ENCODE measurements around the gene OR11A1. TPM values are rescaled to one million over a fixed set of nuclear protein-coding genes. Genes with fewer than 3 reads are reported as not detected.
A peak's percentile ranks its signal among the peaks of the same experiment; 100 is the strongest.
"Not testable (repeated sequence)": the region's sequence is repeated elsewhere in the genome, so short reads cannot be mapped to it uniquely, and the experiment has no call there.

Gene OR11A1
- total RNA-seq, 1 donor from 2014 or later, result not detected

DNA sequence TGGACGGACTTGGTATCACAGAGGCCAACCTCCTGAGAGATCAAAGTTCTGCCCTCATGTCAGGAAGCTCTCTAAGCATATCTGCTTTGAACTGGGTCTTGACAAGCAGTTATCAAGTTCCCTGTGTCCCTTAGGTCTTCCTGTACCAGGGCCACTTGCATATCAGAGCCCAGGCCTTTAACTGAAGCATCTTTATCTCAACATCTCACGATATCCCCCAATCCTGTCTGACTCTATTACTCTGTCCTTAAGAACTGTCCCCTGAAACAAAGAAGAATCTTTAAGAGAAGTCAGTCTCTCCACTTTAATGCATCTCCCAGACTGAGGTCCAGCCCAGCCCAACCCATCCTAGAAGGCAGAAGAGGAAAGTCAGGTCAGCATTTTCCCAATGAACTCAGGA lies 22.7 kb upstream of the OR11A1 start:
- DNase-seq (ENCODE audit: low read depth, low spot score), result no peak

DNA sequence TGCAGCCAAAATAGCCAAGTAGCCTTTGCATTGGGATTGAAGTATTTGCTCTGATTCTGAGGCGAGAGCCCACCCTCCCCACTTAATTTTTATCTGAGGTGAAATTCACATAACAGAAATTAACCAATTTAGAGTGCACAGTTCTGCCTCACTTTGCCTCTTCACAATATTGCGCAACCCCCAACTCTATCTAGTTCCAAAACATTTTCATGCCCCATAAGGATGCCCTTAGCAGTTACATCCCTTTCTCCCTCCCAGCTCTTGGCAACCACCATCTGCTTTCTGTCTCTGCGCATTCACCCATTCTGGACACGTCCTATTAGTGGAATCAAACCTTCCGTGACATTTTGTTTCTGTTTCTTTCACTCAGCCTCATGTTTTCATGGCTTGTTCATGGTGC lies 21.9 kb upstream of the OR11A1 start:
- no peak for DNase-seq (ENCODE audit: low read depth, low spot score)

DNA sequence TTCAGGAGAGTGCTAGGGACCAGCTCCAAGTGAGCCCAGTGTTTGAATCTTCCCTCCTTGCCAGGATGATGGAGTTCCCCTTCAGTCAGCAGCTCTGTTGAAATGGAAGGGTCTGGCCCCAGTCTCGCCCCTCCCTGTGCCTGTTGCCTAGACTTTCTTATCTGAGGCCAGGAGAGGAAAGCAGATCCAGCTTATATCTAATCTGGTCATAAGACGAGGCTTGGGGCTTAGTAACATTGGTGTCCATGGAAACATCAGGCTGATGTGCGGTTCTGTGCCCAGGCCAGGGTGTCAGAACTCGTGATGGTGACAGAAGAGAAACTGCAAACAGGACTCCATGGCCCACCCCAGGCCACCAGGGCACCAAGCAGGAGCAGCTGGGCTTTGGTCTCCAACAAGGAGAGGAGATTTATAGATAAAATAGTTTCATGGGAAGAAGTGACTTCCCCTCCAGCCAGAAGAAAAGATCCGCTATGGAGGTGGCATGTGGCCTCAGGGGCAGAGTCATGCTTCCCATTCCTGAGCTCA lies 21.1 kb upstream of the OR11A1 start:
- no peak for DNase-seq (ENCODE audit: low read depth, low spot score)

DNA sequence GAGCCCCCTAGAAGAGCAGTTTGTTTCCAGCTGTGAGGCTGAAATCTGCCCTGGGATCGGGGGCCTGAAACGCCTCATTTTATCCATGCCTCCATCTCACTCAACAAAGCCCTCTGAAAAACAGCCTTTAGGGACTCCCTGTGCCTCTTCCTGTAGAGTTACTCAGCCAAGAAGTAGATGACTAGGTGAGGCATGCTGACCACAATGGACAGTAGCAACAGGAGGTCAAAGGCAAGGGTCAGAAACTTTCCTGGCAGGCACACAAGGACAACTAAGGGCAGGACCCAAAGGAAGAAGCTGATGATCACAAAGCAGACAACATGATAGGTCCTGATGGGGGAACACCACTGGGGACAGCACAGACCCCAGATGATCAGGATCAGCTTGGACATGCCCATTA lies 18.1 kb upstream of the OR11A1 start:
- no peak for DNase-seq (ENCODE audit: low read depth, low spot score)

DNA sequence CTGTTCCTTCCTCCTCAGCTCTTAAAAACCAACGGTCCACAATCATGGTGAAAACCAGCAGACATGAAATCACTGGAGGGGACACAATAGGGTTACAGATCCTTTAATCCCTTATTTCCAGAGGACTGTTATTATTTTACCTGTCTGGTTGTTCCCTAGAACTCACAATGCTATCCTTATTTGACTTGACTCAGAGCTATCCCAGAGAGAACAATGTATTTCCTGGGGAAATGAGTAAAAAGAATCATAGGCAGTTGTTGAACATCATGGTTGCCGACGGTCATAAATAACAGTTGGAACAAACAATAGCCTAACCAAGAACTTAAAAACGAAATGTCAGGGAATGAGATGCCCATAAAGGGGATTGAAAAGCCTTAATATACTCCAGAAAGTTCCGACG lies 9.4 kb upstream of the OR11A1 start:
- DNase-seq (ENCODE audit: low read depth, low spot score), result peak; percentile 27

DNA sequence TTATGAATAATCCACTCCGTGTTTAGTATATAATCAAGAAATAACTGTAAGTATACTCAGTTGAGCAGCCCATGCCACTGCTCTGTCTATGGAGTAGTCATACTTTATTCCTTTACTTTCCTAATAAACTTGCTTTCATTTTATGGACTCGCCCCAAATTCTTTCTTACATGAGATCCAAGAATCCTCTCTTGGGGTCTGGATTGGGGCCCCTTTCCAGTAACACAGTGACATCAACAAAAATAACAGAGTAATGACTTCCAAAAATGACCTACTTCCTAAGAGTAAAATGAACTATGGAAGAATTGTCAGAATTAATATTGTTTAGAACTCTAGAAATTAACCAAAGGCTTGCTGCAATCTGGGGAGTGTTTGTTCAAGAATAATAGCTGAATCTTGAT lies 8.9 kb upstream of the OR11A1 start:
- DNase-seq (ENCODE audit: low read depth, low spot score), result no peak

DNA sequence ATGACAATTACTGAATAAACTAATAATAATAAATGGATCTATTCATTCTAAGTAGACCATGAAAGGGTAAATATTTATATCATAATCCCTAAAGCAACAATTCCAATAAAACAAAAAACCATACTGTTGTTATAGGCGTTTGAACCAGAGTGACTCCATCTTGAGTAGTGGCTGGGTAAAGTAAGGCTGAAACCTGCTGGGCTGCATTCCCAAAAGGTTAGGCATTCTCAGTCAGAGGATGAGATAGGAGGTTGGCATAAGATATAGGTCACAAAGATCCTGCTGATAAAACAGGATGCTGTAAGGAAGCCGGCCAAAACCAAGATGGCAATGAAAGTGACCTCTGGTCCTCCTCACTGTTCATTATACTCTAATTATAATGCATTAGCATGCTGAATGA lies 8.4 kb upstream of the OR11A1 start:
- DNase-seq (ENCODE audit: low read depth, low spot score), result no peak

DNA sequence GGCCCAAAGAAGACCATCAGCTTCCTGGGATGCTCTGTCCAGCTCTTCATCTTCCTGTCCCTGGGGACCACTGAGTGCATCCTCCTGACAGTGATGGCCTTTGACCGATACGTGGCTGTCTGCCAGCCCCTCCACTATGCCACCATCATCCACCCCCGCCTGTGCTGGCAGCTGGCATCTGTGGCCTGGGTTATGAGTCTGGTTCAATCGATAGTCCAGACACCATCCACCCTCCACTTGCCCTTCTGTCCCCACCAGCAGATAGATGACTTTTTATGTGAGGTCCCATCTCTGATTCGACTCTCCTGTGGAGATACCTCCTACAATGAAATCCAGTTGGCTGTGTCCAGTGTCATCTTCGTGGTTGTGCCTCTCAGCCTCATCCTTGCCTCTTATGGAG lies 5.2 kb upstream of the OR11A1 start:
- DNase-seq (ENCODE audit: low read depth, low spot score), result no peak

DNA sequence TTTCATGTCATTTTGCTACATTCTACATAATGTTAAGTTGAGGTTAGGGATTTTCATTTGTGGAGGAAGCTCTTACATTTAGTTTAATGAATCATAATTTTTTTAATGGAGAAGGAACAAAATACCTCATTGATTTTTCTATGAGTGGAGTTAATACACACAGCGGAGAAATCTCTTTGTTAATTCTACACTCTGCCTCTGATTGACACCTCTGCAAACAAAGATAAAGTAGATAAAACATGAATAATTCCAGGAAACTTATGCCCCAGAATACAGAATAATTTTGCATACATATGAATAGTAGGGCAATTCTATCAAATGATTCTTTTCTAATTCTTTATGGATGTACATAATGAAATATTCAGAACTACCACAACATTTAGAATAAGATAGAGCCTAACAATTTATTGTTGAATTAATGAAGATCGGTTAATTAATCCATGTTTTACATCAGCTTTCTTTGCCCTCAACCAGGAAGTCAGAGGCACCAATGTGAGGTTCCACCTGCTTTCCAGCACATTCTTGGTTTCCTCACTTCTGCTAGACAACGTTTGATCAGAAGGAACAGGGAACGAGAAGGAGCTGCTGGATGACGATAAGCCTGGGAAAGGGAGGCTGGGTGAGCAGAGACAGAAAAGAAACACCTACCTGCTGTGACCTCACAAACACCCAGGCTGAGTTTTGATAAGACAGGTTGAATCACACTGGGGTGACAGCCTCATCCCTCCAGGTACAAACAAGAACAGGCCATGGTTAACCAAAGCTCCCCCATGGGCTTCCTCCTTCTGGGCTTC lies 4.3 kb upstream of the OR11A1 start:
- no peak for DNase-seq (ENCODE audit: low read depth, low spot score)

DNA sequence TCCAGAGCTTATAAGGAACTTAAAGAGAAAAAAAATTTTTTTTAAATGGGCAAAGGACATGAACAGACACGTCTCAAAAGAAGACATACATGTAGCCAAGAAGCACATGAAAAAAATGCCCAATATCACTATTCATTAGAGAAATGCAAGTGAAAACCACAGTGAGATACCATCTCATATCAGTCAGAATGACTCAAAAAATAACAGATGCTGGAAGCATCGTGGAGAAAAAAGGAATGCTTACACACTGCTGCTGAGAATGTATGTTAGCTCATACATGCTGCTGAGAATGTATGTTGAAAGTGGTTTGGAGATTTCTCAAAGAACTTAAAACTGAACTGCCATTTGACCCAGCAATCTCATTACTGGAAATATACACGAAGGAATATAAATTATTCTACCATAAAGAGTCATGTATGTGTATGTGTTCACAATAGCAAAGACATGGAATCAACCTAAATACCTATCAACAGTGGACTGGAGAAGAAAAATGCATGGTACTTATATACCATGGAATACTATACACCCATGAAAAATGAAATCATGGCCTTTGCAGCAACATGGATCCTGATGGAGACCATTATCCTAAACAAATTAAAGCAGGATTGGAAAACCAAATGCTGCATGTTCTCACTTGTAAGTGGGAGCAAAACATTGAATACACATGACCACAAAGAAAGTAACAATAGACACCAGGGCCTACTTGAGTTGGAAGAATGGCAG lies 5.2 kb downstream of the OR11A1 start:
- DNase-seq (ENCODE audit: low read depth, low spot score), result no peak

DNA sequence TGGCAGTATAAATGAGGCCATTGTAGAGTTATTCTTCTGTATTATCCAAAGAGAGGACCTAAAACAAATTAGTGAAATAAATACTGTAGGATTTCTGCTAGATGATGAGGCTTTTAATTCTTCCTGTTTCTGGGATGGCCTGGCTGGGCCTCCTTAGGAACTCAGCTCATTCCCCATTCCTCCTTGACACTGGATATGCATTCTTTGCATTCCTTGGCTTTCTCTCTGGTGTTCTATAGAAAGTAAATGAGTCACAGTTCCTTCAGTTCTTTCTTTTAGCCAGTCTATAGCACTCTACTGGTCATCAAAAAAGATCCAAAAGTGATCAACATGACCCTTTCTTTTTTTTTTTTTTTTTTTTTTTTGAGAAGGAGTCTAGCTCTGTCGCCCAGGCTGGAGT lies 9.2 kb downstream of the OR11A1 start:
- no peak for DNase-seq (ENCODE audit: low read depth, low spot score)

DNA sequence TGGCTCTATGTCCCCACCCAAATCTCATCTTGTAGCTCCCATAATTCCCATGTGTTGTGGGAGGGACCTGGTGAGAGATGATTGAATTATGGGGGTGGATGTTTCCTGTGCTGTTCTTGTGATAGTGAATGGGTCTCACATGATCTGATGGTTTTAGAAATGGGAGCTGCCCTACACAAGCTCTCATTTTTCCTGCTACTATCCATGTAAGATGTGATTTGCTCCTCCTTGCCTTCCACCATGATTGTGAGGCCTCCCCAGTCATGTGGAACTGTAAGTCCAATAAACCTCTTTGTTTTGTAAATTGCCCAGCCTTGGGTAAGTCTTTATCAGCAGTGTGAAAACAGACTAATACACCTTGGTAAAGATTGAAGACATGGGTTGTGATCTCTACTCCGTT lies 12.8 kb downstream of the OR11A1 start:
- DNase-seq (ENCODE audit: low read depth, low spot score), result not testable (repeated sequence)

DNA sequence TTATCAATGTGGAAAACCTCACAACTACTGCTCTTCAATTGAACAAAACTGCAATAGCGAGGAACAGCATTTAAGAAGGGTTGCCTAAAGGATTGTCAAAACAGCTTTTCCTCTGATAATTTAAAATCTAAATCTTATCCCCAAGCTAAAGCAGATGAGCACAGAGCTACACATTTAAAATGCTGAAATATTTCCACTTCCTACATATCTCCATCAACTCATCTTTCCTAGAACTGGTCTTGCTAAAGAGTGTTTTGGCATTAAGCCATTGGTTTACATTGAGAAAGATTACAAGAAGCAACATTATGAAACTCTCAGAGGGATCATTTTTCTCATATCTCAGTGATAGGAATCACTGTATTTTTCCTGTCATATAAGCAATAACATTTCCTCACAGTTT lies 14.2 kb downstream of the OR11A1 start:
- DNase-seq (ENCODE audit: low read depth, low spot score), result no peak

DNA sequence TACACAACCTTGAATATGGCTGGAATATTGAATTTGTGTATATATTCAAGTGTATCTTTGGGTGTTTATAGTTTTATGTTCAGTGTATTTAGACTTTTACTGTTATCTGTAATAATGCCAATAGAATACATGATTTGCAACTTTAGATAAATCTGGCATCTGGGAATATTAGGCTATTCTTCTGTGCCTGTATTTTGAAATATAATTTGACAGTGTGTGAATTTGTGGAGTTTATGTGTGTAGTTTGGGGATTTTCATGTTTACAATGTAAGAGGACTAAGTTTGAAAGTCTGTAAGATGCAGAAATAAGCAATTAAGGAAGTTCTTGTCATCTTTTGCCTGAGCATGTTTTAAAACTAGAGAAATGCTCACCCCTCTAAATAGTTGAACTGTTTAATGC lies 17.9 kb downstream of the OR11A1 start, which contains the start of gene OR10C1:
TSS of gene OR10C1 (plus strand) at position 301 of the 400 bp plus-strand sequence. CDS start 710 bp downstream, outside the sequence.
- DNase-seq (ENCODE audit: low read depth, low spot score), result no peak

DNA sequence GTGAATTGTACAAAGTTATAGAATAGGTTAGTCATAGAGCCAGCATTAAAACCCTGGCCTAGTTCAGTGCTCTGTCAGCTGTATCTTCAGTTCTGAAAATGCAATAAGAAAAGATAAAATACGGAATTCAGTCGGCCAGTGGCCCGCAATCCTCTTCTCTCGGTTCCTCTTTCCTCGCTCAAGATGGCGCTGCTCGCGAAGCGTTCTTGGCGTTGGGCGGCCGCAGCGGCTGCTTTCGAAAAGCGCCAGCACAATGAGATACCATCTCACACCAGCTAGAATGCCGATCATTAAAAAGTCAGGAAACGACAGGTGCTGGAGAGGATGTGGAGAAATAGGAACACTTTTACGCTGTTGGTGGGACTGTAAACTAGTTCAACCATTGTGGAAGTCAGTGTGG lies 20.1 kb downstream of the OR11A1 start:
- not testable (repeated sequence) for DNase-seq (ENCODE audit: low read depth, low spot score)

DNA sequence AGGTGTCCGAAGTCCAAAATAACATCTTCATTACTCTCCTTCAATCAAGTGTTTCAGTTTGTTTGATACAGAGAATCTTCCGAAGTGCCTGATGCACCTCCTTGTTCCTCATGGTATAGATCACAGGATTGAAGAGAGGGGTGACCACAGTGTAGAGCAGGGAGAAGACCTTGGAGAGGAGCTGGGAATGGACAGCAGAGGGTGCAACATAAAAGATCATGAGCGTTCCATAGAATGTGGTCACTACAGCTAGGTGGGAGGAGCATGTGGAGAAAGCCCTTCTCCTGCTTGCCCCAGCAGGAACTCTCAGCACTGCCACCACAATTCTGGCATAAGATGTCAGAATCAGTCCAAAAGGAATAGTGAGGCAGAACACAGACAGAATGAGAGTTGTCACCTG lies 30.2 kb downstream of the OR11A1 start:
- no peak for DNase-seq (ENCODE audit: low read depth, low spot score)

DNA sequence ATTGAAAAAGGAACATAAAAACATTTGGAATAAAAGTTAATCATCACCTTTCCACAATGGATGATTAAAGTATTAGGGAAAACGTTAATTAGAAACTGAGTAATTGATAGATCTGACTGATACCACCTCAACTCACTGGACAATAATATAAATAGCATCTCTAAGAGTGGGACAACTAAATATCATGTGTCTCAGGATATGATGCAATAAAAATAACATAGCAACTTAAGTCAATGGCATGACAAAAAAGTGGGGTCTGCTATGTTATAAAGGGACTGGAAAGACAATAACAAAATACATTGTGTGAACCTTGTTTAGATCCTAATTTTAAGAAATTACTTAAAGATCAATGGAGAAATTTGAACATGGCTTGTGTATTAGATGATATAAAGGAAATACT lies 31.8 kb downstream of the OR11A1 start:
- DNase-seq (ENCODE audit: low read depth, low spot score), result no peak

DNA sequence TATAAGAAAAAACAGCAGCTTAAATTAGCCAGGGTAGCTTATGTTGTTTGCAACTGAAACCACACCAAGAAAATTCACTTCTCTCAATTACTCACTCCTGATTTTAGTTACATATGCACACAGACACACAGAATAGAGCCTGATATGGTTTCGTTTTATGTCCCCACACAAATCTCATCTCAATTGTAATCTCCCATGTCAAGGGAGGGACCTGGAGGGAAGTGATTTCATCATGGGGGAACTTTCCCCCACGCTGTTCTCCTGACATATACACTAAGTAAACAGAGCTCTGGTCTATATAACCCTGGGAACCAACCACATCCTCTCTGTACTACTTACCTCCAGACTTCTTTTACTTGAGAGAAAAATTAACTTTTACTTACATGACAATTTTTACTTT lies 32.3 kb downstream of the OR11A1 start:
- no peak for DNase-seq (ENCODE audit: low read depth, low spot score)

DNA sequence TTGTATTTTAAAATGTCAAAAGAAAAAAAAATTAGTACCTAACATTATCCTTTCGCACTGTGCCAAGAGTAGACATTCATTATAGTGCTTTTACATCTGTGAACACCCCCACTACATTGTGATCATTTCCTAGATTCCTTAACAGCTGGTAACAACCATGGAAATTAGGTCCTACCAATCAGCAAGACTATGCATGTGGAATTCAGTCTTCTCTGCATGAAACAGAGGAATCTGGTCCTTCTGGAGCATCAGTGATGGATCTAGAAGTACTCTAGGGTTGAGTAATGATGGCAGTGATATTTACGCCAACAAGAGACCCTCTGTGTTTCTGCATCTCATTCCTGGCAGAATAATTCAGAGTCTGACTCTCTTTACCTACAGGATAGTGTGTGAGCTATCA lies 32.7 kb downstream of the OR11A1 start:
- no peak for DNase-seq (ENCODE audit: low read depth, low spot score)

DNA sequence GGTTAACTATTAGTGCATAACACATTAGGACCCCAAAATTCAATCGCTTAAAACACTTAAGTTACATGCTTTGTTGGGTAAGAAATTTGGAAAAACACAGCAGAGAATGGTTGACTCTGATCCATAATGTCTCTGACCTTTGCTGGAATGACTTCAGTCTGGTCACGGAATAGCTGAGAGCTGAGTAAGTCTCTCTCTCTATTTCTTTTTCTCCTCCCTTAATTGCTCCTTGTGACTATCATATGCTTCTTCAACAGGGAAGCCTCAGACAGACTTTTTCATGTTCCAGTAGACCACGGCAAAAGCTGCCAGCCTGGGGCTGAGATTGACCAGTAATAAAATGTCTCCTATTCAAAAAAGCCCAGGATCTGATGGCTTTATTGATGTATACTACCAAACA lies 37.4 kb downstream of the OR11A1 start:
- DNase-seq (ENCODE audit: low read depth, low spot score), result no peak

DNA sequence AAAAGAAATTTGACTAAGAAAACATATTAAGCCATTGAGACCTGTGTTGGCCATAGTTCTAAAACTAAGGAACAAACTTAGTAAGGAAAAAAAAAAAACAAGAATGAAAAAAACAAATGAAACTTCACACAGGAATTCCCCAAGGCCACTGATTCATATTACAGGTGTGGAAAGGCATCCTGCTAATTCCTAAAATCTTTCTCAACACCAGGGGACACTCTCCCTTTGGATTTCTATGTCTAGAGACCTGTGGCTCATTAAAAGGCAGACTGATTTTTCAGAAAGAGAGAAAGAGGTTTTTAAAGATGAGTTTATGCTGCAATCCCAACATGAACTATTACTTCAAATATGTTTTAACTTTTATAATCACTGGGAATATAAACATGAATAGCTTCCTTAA lies 42.3 kb downstream of the OR11A1 start, which contains the start of gene OR12D1:
TSS of gene OR12D1 (plus strand) at position 341 of the 400 bp plus-strand sequence.
- DNase-seq (ENCODE audit: low read depth, low spot score), result no peak

DNA sequence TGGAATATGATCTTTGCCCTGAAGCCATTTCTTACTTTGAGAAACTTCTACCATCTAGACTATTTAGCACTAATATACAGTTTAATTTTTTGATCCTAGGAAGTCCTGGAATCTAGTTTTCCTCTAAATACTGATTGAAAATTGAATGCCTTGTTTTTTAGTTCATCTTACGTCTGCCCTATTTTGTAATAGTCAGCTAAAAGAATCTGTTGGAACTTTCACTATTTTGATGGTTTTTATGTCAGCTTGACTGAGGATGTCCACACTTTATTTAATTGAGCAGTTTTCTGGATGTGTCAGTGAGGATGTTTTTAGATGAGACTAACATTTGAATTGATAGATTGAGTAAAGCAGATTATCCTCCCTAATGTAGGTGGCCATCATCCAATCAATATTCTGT lies 53.1 kb downstream of the OR11A1 start:
- no peak for DNase-seq (ENCODE audit: low read depth, low spot score)

DNA sequence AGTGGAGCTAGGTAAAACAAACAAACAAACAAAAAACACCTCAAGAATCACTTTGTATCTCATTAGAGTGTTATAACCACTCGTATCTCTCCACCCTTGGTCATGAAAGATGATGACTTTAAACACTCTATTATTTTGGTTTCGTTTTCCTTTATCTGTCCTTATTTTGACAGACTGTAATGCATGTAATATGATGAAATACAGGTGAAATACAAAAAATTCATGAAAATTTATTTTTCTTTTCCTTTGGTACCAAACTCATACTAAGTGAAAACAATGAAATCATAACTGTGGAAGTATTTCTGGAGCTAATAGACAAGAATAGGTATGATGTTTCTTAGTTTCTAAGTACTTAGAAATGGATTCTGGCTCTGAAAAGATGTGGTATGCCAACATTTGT lies 57.3 kb downstream of the OR11A1 start:
- DNase-seq (ENCODE audit: low read depth, low spot score), result no peak
